ENCODE results near the gene MET. TPM values are rescaled to one million over a fixed set of nuclear protein-coding genes. Genes with fewer than 3 reads are reported as not detected.

The MET gene
- total RNA-seq, 1 experiment from 2014 or later: 5.0 TPM

DNA sequence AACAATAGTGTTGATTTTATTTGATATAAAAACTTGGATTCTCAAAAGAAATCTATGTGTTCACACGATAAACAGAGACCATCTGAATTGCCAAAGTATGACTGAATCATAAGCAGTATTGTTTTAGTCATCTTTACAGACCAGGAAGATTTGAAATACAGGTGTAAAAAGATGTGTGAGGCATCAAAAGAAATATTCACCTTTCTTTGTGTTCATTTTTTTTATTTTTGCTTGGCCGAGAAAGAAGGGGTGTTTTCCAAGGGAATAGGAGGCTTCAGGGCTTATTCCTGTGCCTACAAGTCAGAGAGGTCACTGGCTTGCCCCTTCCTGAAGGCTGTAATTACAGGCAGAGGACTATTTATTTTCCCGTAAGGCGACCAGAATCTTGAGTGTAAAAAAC lies 37.3 kb downstream of the MET start:
- Histone ChIP-seq H3K18ac (ENCODE audit: insufficient read length, low read depth, low read length) (no peak overlapping the region), H3K27ac (ENCODE audit: insufficient read length, low read depth, low read length) (no peak overlapping the region), H3K79me2 (ENCODE audit: insufficient read depth, low read length) (no peaks in the 10 kb centered on the region), H3K9me3 (ENCODE audit: control insufficient read depth, low read depth, low read length) (no peaks in the 10 kb centered on the region), H4K91ac (ENCODE audit: insufficient read length, low read depth, low read length) (no peak overlapping the region), H3K79me1 (ENCODE audit: insufficient read depth, low read depth, low read length, poor library complexity, severe bottlenecking) (no peaks in the 10 kb centered on the region), H3K27me3 (ENCODE audit: insufficient read depth, low read length) (no peaks in the 10 kb centered on the region), H4K20me1 (ENCODE audit: control insufficient read depth, insufficient read depth, insufficient read length) (no peaks in the 10 kb centered on the region), H2BK120ac (ENCODE audit: low read depth, low read length, poor library complexity, severe bottlenecking) (no peak overlapping the region), H4K8ac (replicated peaks; ENCODE audit: insufficient read length, low read depth, low read length) (no peak overlapping the region), H2BK5ac (ENCODE audit: insufficient read length, low read length) (no peak overlapping the region), H3K23ac (ENCODE audit: insufficient read length, low read depth, low read length) (no peak overlapping the region), H2BK12ac (ENCODE audit: insufficient read length, low read depth, low read length) (no peak overlapping the region), H3K4me2 (ENCODE audit: insufficient read depth, insufficient read length, low read length) (no peak overlapping the region), H3K4me1 (ENCODE audit: insufficient read depth, low read length) (peaks cover 2% of the 10 kb centered on the region; the same call in 1 of the 2 replicates), H2BK15ac (ENCODE audit: low read depth, low read length) (no peak overlapping the region), H3K4ac (ENCODE audit: low read depth, low read length) (no peak overlapping the region), H2AFZ (ENCODE audit: low read length) (no peak overlapping the region), H2BK20ac (ENCODE audit: low read depth, low read length, poor library complexity, severe bottlenecking) (no peak overlapping the region), H2AK5ac (ENCODE audit: insufficient read length, low read length) (no peak overlapping the region), H3K23me2 (ENCODE audit: insufficient read length, low read depth, low read length, poor library complexity, severe bottlenecking) (no peaks in the 10 kb centered on the region), H3K9ac (ENCODE audit: extremely low read depth, insufficient read length, low read length) (no peak overlapping the region), H3K14ac (ENCODE audit: insufficient read depth, low read length) (no peak overlapping the region), H3K56ac (ENCODE audit: insufficient read length, low read depth, low read length) (no peak overlapping the region), H4K5ac (ENCODE audit: insufficient read length, low read depth, low read length) (no peak overlapping the region), H3T11ph (ENCODE audit: low read length) (no peak overlapping the region)
- 0 out of 7 replicates have a peak overlapping the region, but pooled peaks of 1 of the 3 experiments have one; percentile 24 for H3K27ac Mint-ChIP-seq
- H3K4me3 Mint-ChIP-seq: no peak overlapping the region
- no peak for DNase-seq
- H3K9me3 Mint-ChIP-seq: no peaks in the 10 kb centered on the region
- H3K4me1 Mint-ChIP-seq: peaks cover 19 to 21% of the 10 kb centered on the region in 2 experiments
- H3K36me3 Mint-ChIP-seq (ENCODE audit: insufficient read depth in 1 of 3, low read depth in 3 of 3): no peaks in the 10 kb centered on the region
- TF ChIP-seq, protein P1, sequence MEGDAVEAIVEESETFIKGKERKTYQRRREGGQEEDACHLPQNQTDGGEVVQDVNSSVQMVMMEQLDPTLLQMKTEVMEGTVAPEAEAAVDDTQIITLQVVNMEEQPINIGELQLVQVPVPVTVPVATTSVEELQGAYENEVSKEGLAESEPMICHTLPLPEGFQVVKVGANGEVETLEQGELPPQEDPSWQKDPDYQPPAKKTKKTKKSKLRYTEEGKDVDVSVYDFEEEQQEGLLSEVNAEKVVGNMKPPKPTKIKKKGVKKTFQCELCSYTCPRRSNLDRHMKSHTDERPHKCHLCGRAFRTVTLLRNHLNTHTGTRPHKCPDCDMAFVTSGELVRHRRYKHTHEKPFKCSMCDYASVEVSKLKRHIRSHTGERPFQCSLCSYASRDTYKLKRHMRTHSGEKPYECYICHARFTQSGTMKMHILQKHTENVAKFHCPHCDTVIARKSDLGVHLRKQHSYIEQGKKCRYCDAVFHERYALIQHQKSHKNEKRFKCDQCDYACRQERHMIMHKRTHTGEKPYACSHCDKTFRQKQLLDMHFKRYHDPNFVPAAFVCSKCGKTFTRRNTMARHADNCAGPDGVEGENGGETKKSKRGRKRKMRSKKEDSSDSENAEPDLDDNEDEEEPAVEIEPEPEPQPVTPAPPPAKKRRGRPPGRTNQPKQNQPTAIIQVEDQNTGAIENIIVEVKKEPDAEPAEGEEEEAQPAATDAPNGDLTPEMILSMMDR (conservative IDR thresholded peaks at IDR 0.05): no peak
- H3K27me3 Mint-ChIP-seq (ENCODE audit: low read depth): no peaks in the 10 kb centered on the region
- no CpG with 5 or more reads among the region's 4 CpGs for WGBS (ENCODE audit: extremely low coverage, insufficient read length, low lambda C conversion rate)

Measured in H9 (cell line).